B cell (primary cell): Measurements from ENCODE around the gene UQCRH. TPM values are rescaled to one million over a fixed set of nuclear protein-coding genes. Genes with fewer than 3 reads are reported as not detected.

Experiments
- ATAC-seq: fragments of 200-7000 bp; cut with Tn5 transposase; one replicate; pipeline ENCODE4 v1.10.0; 2021; ENCODE audit warnings: low read depth, mild to moderate bottlenecking, moderate number of reproducible peaks, moderate library complexity
- CTCF ChIA-PET: fragments of 350-600 bp; sonication (Branson Sonifier 250); formaldehyde crosslinking; loops from one replicate; lab custom pipeline; 2021; ENCODE audit warnings: antibody characterized with exemption, inconsistent platforms; lab: Charles Lee
- POLR2A ChIA-PET: fragments of 350-600 bp; sonication (Branson Sonifier 250); formaldehyde crosslinking; loops from one replicate; lab custom pipeline; 2021; ENCODE audit warnings: antibody characterized with exemption; lab: Charles Lee
- DNase-seq: peaks from one replicate; pipeline ENCODE4 v3.0.0; 2013
- H2AFZ ChIP-seq: 2 replicates; pipeline ENCODE4 v1.6.1; 2012; ENCODE audit warnings: mild to moderate bottlenecking, low read depth, low read length; ENCODE audit not compliant: insufficient read depth, poor library complexity, severe bottlenecking
- H3K27ac ChIP-seq, 2 donors: 1 replicate in 1 of 2; 2 replicates in 1 of 2; pipeline ENCODE4 v1.5.1; 2012 to 2013; ENCODE audit warnings: low read length in 2 of 2, mild to moderate bottlenecking in 2 of 2, moderate library complexity in 1 of 2
- H3K27me3 ChIP-seq, 4 experiments: fragments of 200-600 bp in 1 of 4; sonication (generic) in 1 of 4; replicated peaks in 1 of 4; 1 replicate in 2 of 4; 2 replicates in 2 of 4; pipeline versions ENCODE4 v1.6.1 to v1.7.0; 2013 to 2016; ENCODE audit warnings: low read length in 3 of 4, mild to moderate bottlenecking in 2 of 4, mixed read lengths in 1 of 4, moderate library complexity in 1 of 4; ENCODE audit not compliant: insufficient read depth in 4 of 4, control insufficient read depth in 3 of 4; ENCODE audit errors: control extremely low read depth in 1 of 4
- H3K36me3 ChIP-seq, 2 experiments: replicated peaks in 1 of 2; 1 replicate in 1 of 2; 2 replicates in 1 of 2; pipeline versions ENCODE4 v1.6.1 to v1.7.1; 2013; ENCODE audit warnings: low read length in 1 of 2; ENCODE audit not compliant: insufficient read depth in 2 of 2, control insufficient read depth in 1 of 2; ENCODE audit errors: control extremely low read depth in 1 of 2, extremely low read depth in 1 of 2
- H3K4me1 ChIP-seq, 2 donors: fragments of 200-600 bp in 1 of 2; sonication (generic) in 1 of 2; 1 replicate in 1 of 2; 2 replicates in 1 of 2; pipeline versions ENCODE4 v1.5.1 to v1.6.1; 2013 to 2017; ENCODE audit warnings: low read length in 2 of 2; ENCODE audit not compliant: control insufficient read depth in 2 of 2, insufficient read depth in 2 of 2
- H3K4me2 ChIP-seq: replicated peaks from 2 replicates; pipeline ENCODE3; 2012; ENCODE audit warnings: mild to moderate bottlenecking, low read depth, low read length; ENCODE audit not compliant: poor library complexity, severe bottlenecking
- H3K4me3 ChIP-seq, 5 experiments: fragments of 200-600 bp in 1 of 5; sonication (generic) in 1 of 5; 1 replicate in 3 of 5; 2 replicates in 2 of 5; pipeline versions ENCODE4 v1.5.1 to v1.7.0; 2011 to 2016; ENCODE audit warnings: low read length in 4 of 5, mild to moderate bottlenecking in 4 of 5, low read depth in 2 of 5, control low read depth in 1 of 5, moderate library complexity in 1 of 5; ENCODE audit not compliant: insufficient read depth in 1 of 5; ENCODE audit errors: control extremely low read depth in 1 of 5, extremely low read depth in 1 of 5
- H3K79me2 ChIP-seq: fragments of 200-600 bp; sonication (generic); one replicate; pipeline ENCODE4 v1.6.0; 2016; ENCODE audit warnings: low read length; ENCODE audit not compliant: control insufficient read depth, insufficient read depth
- H3K9ac ChIP-seq: fragments of 200-600 bp; sonication (generic); 2 replicates; pipeline ENCODE4 v1.6.1; 2017; ENCODE audit warnings: mild to moderate bottlenecking, low read length, moderate library complexity
- H3K9me3 ChIP-seq, 3 donors: one replicate each; pipeline versions ENCODE4 v1.6.1 to v1.7.1; 2013; ENCODE audit warnings: low read length in 2 of 3; ENCODE audit not compliant: control insufficient read depth in 2 of 3, insufficient read depth in 1 of 3; ENCODE audit errors: control extremely low read depth in 1 of 3
- H4K20me1 ChIP-seq: 2 replicates; pipeline ENCODE4 v1.6.0; 2012; ENCODE audit warnings: mild to moderate bottlenecking, low read length; ENCODE audit not compliant: insufficient read depth, control insufficient read depth, poor library complexity, severe bottlenecking
- H3K27ac Mint-ChIP-seq: one replicate; pipeline ENCODE4 v1.8.0; 2021; ENCODE audit warnings: mixed read lengths
- H3K27me3 Mint-ChIP-seq: one replicate; pipeline ENCODE4 v1.8.0; 2021; ENCODE audit warnings: mixed read lengths
- H3K4me1 Mint-ChIP-seq: one replicate; pipeline ENCODE4 v1.8.0; 2021; ENCODE audit warnings: mixed read lengths
- H3K4me3 Mint-ChIP-seq: one replicate; pipeline ENCODE4 v1.8.0; 2021; ENCODE audit warnings: mixed read lengths
- H3K9me3 Mint-ChIP-seq: one replicate; pipeline ENCODE4 v1.8.0; 2022; ENCODE audit warnings: mixed read lengths; ENCODE audit not compliant: insufficient read depth
- EZH2 ChIP-seq: IDR thresholded peaks from 2 replicates; pipeline ENCODE4 v1.6.1; 2012; ENCODE audit warnings: borderline replicate concordance, low read depth, mild to moderate bottlenecking, moderate library complexity, low read length; ENCODE audit not compliant: insufficient read depth, poor library complexity, severe bottlenecking
- WGBS: methylation state at CpG from one replicate; pipeline ENCODE4 v1.1.5; 2013; ENCODE audit warnings: missing lambda C conversion rate; ENCODE audit not compliant: insufficient coverage; 5-methylcytosine and 5-hydroxymethylcytosine counted together
- intact Hi-C: fragments of 100-400 bp; cut with micrococcal nuclease; formaldehyde crosslinking; loops from one replicate; pipeline ENCODE4 v1.10.0; 2022
- polyA plus RNA-seq: library from polyadenylated mRNA; depleted of rRNA; stranded (reverse); fragments of >200 nt; gene quantifications from 2 replicates; pipeline ENCODE4 v1.2.3, GENCODE V29; 2012
- total RNA-seq, 2 donors: library from RNA; stranded (reverse); fragments of 120-200 nt in 1 of 2; gene quantifications; 1 replicate in 1 of 2; 2 replicates in 1 of 2; pipeline versions ENCODE4 v1.2.3 to v1.2.4, GENCODE V29; 2013 to 2022
- TF ChIP-seq, protein P1 (sequence below): fragments of 200-600 bp; IDR thresholded peaks from one replicate; pipeline ENCODE4 v1.8.0; 2022; ENCODE audit warnings: antibody characterized with exemption, mild to moderate bottlenecking

Gene UQCRH
- total and polyA plus RNA-seq, 2 donors (not counting 1 experiment from before 2014, with no cell fraction given): 146 to 310 TPM

DNA sequence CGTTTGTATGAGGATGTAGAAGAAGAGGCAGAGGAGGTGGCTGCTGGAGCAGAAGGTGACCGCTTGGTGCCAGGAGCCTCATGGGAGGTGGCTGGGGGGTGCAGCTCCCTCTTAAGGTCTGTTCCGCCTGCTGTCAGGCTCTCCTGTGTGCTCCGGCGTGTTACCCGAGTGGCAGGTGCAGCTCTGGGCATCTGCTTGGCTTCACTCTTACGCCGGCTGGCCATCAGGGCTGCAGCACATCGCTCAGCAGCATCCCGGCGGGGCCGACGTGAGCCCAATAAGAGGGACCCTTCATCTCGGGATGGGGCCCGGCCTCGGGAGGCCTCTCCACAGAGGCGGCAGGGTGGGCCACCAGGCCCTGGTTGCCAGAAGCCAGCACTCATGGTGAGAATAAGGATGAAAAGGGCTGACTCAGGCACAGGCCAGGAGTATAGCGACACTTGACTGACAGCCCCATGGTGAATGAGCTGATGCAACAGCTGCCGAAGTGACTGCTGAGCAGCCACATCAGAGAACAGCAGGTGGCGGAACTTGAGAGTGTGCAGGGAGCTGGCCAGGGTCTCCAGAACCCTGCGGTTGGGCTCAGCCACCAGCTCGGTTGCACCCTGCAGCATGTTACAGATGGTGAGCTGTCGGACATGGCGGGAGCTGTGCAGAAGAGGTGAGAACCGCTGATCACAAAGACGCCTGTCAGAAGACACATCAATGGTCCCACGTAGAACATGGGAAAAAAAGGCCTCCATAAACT, 17.6 kb upstream of the UQCRH start:
- no peaks in the 10 kb centered on the region for H3K9me3 ChIP-seq
- H3K4me2 ChIP-seq: no peak overlapping the region
- no peaks in the 10 kb centered on the region for H3K79me2 ChIP-seq
- Mint-ChIP-seq H3K9me3 (no peaks in the 10 kb centered on the region), H3K27me3 (no peaks in the 10 kb centered on the region), H3K27ac (no peak overlapping the region), H3K4me1 (no peaks in the 10 kb centered on the region), H3K4me3 (no peak overlapping the region)
- TF ChIP-seq EZH2: no peak
- TF ChIP-seq, protein P1, sequence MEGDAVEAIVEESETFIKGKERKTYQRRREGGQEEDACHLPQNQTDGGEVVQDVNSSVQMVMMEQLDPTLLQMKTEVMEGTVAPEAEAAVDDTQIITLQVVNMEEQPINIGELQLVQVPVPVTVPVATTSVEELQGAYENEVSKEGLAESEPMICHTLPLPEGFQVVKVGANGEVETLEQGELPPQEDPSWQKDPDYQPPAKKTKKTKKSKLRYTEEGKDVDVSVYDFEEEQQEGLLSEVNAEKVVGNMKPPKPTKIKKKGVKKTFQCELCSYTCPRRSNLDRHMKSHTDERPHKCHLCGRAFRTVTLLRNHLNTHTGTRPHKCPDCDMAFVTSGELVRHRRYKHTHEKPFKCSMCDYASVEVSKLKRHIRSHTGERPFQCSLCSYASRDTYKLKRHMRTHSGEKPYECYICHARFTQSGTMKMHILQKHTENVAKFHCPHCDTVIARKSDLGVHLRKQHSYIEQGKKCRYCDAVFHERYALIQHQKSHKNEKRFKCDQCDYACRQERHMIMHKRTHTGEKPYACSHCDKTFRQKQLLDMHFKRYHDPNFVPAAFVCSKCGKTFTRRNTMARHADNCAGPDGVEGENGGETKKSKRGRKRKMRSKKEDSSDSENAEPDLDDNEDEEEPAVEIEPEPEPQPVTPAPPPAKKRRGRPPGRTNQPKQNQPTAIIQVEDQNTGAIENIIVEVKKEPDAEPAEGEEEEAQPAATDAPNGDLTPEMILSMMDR: no peak
- CTCF ChIA-PET: interaction anchor here (0.7 to 1.8 kb wide), 3 partner anchors 9 to 62 kb away, joined by 3 to 4 read pairs (median 3); no protein-coding TSS in a partner anchor
- ATAC-seq: no peak
- H2AFZ ChIP-seq: no peak overlapping the region
- H3K27ac ChIP-seq: no peak overlapping the region
- intact Hi-C loops: no loop called here
- peaks cover under 1 to 30% of the 10 kb centered on the region in 2 experiments for H3K36me3 ChIP-seq
- H3K9ac ChIP-seq: no peak overlapping the region
- H3K27me3 ChIP-seq: no peaks in the 10 kb centered on the region
- H3K4me1 ChIP-seq: no peaks in the 10 kb centered on the region
- no peaks in the 10 kb centered on the region for H4K20me1 ChIP-seq
- POLR2A ChIA-PET: no interaction called here
- H3K4me3 ChIP-seq: no peak overlapping the region
- WGBS: 96% methylated on average over 27 of the region's 27 CpGs
- no peak for DNase-seq

DNA sequence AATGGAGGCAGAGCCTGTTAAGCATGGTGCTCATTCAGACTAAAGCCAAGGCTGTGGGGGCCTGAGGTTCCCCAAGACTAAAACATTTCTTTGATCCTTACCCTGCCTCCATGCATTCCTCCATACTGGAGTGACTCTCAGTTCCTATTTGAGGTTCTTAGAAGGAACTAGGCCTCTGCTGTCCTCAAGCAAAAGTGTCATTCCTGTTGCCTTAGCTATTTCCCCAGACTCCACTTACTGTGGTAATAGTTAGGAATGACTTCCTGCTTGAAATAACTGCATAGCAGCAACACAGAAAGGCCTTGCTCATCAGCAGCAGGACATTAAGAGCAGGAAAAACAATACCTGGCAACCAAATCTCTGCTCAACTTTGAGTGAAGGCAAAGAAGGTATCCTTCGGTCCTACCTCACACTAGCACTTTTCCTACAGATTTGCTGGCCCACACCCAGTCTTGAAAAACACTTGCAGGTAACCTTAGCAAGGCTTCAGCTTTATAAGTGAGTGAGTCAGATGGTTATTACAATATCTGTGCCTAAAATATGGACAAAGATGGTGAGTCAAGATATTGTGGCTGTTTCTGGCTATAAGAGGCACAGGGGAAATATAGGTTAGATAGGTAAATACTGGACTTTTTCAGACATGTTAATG, 14.9 kb upstream of the UQCRH start:
- DNase-seq: no peak
- Histone ChIP-seq H2AFZ (no peak overlapping the region), H3K36me3 (peaks cover 0 to 28% of the 10 kb centered on the region in 2 experiments), H3K9ac (no peak overlapping the region), H3K4me3 (no peak overlapping the region), H3K9me3 (no peaks in the 10 kb centered on the region), H3K4me2 (no peak overlapping the region), H3K27me3 (no peaks in the 10 kb centered on the region), H3K27ac (no peak overlapping the region), H3K4me1 (no peaks in the 10 kb centered on the region), H3K79me2 (no peaks in the 10 kb centered on the region), H4K20me1 (no peaks in the 10 kb centered on the region)
- TF ChIP-seq, protein P1: no peak
- no peak for TF ChIP-seq EZH2
- Mint-ChIP-seq H3K4me1 (no peaks in the 10 kb centered on the region), H3K27ac (no peak overlapping the region), H3K27me3 (no peaks in the 10 kb centered on the region), H3K4me3 (no peak overlapping the region), H3K9me3 (no peaks in the 10 kb centered on the region)
- ChIA-PET POLR2A (no interaction called here), CTCF (no interaction called here)
- no peak for ATAC-seq
- no CpG with 5 or more reads among the region's 1 CpG for WGBS
- intact Hi-C loops: no loop called here
